ENCODE data around the gene SLC22A13.

Gene SLC22A13

GRCh38 chr3:38260474-38260873, 5.1 kb upstream of the SLC22A13 start:
- no peak overlapping the region for H3K4me3 ChIP-seq (ENCODE audit: low read depth, low read length)
- DNase-seq (ENCODE audit: low read depth): no peak
- no peak for TF ChIP-seq CTCF (IDR thresholded peaks at IDR 0.05; ENCODE audit: control insufficient read depth, extremely low read depth, insufficient read depth)

GRCh38 chr3:38264353-38264771, 1.2 kb upstream of the SLC22A13 start:
- no peak for TF ChIP-seq CTCF (IDR thresholded peaks at IDR 0.05; ENCODE audit: control insufficient read depth, extremely low read depth, insufficient read depth)
- DNase-seq (ENCODE audit: low read depth): no peak
- no peak overlapping the region for H3K4me3 ChIP-seq (ENCODE audit: low read depth, low read length)

- TF ChIP-seq CTCF (IDR thresholded peaks at IDR 0.05; ENCODE audit: control insufficient read depth, extremely low read depth, insufficient read depth): no peak
These were observed 833 bp upstream of the SLC22A13 start for GRCh38 chr3:38264779-38265178.

GRCh38 chr3:38266810-38267209, 1.2 kb downstream of the SLC22A13 start:
- TF ChIP-seq CTCF (IDR thresholded peaks at IDR 0.05; ENCODE audit: control insufficient read depth, extremely low read depth, insufficient read depth): no peak
- DNase-seq (ENCODE audit: low read depth): no peak
- no peak overlapping the region for H3K4me3 ChIP-seq (ENCODE audit: low read depth, low read length)

More at GRCh38 chr3:38264779-38265178, 833 bp upstream of the SLC22A13 start:
- H3K4me3 ChIP-seq (ENCODE audit: low read depth, low read length): no peak overlapping the region
- DNase-seq (ENCODE audit: low read depth): no peak

GRCh38 chr3:38267662-38268061, 2.0 kb downstream of the SLC22A13 start:
- no peak for DNase-seq (ENCODE audit: low read depth)
- no peak for TF ChIP-seq CTCF (IDR thresholded peaks at IDR 0.05; ENCODE audit: control insufficient read depth, extremely low read depth, insufficient read depth)
- no peak overlapping the region for H3K4me3 ChIP-seq (ENCODE audit: low read depth, low read length)

GRCh38 chr3:38268087-38268486, 2.5 kb downstream of the SLC22A13 start:
- DNase-seq (ENCODE audit: low read depth): no peak
- H3K4me3 ChIP-seq (ENCODE audit: low read depth, low read length): no peak overlapping the region
- no peak for TF ChIP-seq CTCF (IDR thresholded peaks at IDR 0.05; ENCODE audit: control insufficient read depth, extremely low read depth, insufficient read depth)

- no peak for TF ChIP-seq CTCF (IDR thresholded peaks at IDR 0.05; ENCODE audit: control insufficient read depth, extremely low read depth, insufficient read depth)
- H3K4me3 ChIP-seq (ENCODE audit: low read depth, low read length): no peak overlapping the region
- no peak for DNase-seq (ENCODE audit: low read depth)
These were observed 2.9 kb downstream of the SLC22A13 start for GRCh38 chr3:38268522-38268921.
